Ovary (tissue), 9 donors: ENCODE measurements around the gene DPY19L1. TPM values are rescaled to one million over a fixed set of nuclear protein-coding genes. Genes with fewer than 3 reads are reported as not detected.

Experiments
- DNase-seq, 5 donors: peaks; one replicate each; pipeline ENCODE4 v3.0.0-alpha.2; 2019 to 2020
- H3K27ac ChIP-seq, 2 donors: fragments of 200-600 bp; one replicate each; pipeline versions ENCODE4 v1.5.1 to v1.8.0; 2019 to 2022
- H3K27me3 ChIP-seq: fragments of 200-600 bp; one replicate; pipeline ENCODE4 v1.8.0; 2022
- H3K36me3 ChIP-seq: fragments of 200-600 bp; sonication (generic); one replicate; pipeline ENCODE4 v1.5.1; 2019
- H3K4me1 ChIP-seq: one replicate; pipeline ENCODE4 v1.8.1; 2013; ENCODE audit warnings: mild to moderate bottlenecking, moderate library complexity; ENCODE audit not compliant: insufficient read depth
- H3K4me3 ChIP-seq: fragments of 200-600 bp; sonication (generic); one replicate; pipeline ENCODE4 v1.5.1; 2017
- H3K9me3 ChIP-seq, 2 donors: fragments of 200-600 bp in 1 of 2; sonication (generic) in 1 of 2; one replicate each; pipeline versions ENCODE4 v1.5.1 to v1.8.1; 2013 to 2019; ENCODE audit warnings: mild to moderate bottlenecking in 1 of 2, moderate library complexity in 1 of 2
- EP300 ChIP-seq: sonication (generic); formaldehyde crosslinking; IDR thresholded peaks from one replicate; pipeline ENCODE4 v1.6.1; 2017; ENCODE audit warnings: antibody characterized with exemption
- POLR2A ChIP-seq: fragments of 450-650 bp; IDR thresholded peaks from one replicate; pipeline ENCODE4 v1.6.1; 2017; ENCODE audit warnings: antibody characterized with exemption, mild to moderate bottlenecking, moderate library complexity
- WGBS, 3 donors: extraction: QIAGEN DNeasy Blood & Tissue Kit in 1 of 3; methylation state at CpG; one replicate each; pipeline versions ENCODE4 v1.1.5 to v1.1.7; 2013 to 2017; 5-methylcytosine and 5-hydroxymethylcytosine counted together
- intact Hi-C, 4 donors: fragments of 100-400 bp; cut with DNase I; formaldehyde crosslinking; loops; one replicate each; pipeline versions ENCODE4 v1.11.0 to v1.15.1; 2022 to 2023
- polyA plus RNA-seq, 2 donors: library from polyadenylated mRNA; stranded (reverse); fragments of 200-250 nt in 1 of 2; fragments of 350-450 nt in 1 of 2; fragmentation: Illumina TruSeq in 1 of 2; extraction: RNeasy Lipid Tissue Mini Kit (QIAGEN cat#74804) in 1 of 2; gene quantifications; one replicate each; pipeline ENCODE4 v1.2.3, GENCODE V29; 2013 to 2014
- total RNA-seq, 7 donors: library from RNA; depleted of rRNA in 2 of 7; stranded (reverse); fragments of >200 nt in 2 of 7; fragmentation: NEBNext Ultra II Directional in 3 of 7; extraction: Animal tissue kit (Norgen Biotek cat#: 25700) in 3 of 7; gene quantifications; one replicate each; pipeline versions ENCODE4 v1.1.0 to v1.2.4, GENCODE V29; 2016 to 2023
- TF ChIP-seq, protein P1 (sequence below), 3 donors: fragments of 450-650 bp in 2 of 3; fragments of 200-600 bp in 1 of 3; IDR thresholded peaks; one replicate each; pipeline versions ENCODE4 v1.5.1 to v1.8.0; 2016 to 2022; ENCODE audit warnings: antibody characterized with exemption in 3 of 3, mild to moderate bottlenecking in 1 of 3
- donor health status: DM: no; HTN: no; CAD: no; lungs with moderate emphysema.
- donor health status: DM: no; HTN: no; CAD: no.
- donor health status: Bipolar disorder and iron deficiency.
- donor health status: DM: yes; HTN: yes; CAD: no.
- donor health status: DM: no; HTN: no; CAD: no.
- donor health status: DM: yes; HTN: yes; CAD: no.

The DPY19L1 gene
- total and polyA plus RNA-seq, 9 donors = 8.1 to 32.7 (median 17.8) TPM

- 91 to 96% (median 92%) methylated on average over 3 of the region's 3 CpGs for WGBS, 3 donors
These were observed 13.0 kb downstream of the DPY19L1 start for GRCh38 chr7:35024298-35024697.

DNA sequence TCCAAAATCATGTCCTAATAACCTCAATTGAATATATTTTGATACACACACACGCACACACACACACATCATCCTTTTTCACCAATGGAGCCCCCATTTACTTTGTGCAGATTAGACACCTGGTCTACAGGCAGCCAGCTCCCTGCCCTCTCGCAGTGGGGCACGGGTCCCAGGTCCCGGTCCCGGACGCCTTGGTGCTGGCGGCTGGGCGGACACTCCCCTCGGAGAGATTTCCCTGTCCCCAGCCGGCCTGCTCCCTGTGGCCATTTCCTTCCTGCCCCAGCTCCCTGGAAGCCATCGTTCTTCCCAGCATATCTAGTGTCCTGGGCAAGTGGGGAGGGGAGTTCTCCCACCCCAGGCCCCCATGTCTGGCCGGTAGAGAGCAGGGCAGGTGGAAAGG lies 14.6 kb downstream of the DPY19L1 start:
- Histone ChIP-seq H3K36me3 (no peaks in the 10 kb centered on the region), H3K27ac (no peak overlapping the region), H3K4me1 (peaks cover 2% of the 10 kb centered on the region), H3K4me3 (no peak overlapping the region), H3K27me3 (no peaks in the 10 kb centered on the region), H3K9me3 (no peaks in the 10 kb centered on the region)
- TF ChIP-seq POLR2A (no peak), EP300 (no peak)
- TF ChIP-seq, protein P1, sequence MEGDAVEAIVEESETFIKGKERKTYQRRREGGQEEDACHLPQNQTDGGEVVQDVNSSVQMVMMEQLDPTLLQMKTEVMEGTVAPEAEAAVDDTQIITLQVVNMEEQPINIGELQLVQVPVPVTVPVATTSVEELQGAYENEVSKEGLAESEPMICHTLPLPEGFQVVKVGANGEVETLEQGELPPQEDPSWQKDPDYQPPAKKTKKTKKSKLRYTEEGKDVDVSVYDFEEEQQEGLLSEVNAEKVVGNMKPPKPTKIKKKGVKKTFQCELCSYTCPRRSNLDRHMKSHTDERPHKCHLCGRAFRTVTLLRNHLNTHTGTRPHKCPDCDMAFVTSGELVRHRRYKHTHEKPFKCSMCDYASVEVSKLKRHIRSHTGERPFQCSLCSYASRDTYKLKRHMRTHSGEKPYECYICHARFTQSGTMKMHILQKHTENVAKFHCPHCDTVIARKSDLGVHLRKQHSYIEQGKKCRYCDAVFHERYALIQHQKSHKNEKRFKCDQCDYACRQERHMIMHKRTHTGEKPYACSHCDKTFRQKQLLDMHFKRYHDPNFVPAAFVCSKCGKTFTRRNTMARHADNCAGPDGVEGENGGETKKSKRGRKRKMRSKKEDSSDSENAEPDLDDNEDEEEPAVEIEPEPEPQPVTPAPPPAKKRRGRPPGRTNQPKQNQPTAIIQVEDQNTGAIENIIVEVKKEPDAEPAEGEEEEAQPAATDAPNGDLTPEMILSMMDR (IDR thresholded peaks at IDR 0.05) = no peak
- DNase-seq = no peak
- 93 to 96% (median 94%) methylated on average over 12 of the region's 12 CpGs for WGBS, 3 donors
- intact Hi-C loops = no loop called here

More at GRCh38 chr7:35024298-35024697, 13.0 kb downstream of the DPY19L1 start:
- no peak for TF ChIP-seq POLR2A
- TF ChIP-seq EP300 = no peak
- TF ChIP-seq, protein P1 (IDR thresholded peaks at IDR 0.05) = no peak
- no peak for DNase-seq
- no peaks in the 10 kb centered on the region for H3K36me3 ChIP-seq
- no peak overlapping the region for H3K4me3 ChIP-seq
- no peaks in the 10 kb centered on the region for H3K27me3 ChIP-seq
- H3K9me3 ChIP-seq = no peaks in the 10 kb centered on the region
- intact Hi-C loops = no loop called here
- H3K27ac ChIP-seq = no peak overlapping the region
- H3K4me1 ChIP-seq = peaks cover 2% of the 10 kb centered on the region

DNA sequence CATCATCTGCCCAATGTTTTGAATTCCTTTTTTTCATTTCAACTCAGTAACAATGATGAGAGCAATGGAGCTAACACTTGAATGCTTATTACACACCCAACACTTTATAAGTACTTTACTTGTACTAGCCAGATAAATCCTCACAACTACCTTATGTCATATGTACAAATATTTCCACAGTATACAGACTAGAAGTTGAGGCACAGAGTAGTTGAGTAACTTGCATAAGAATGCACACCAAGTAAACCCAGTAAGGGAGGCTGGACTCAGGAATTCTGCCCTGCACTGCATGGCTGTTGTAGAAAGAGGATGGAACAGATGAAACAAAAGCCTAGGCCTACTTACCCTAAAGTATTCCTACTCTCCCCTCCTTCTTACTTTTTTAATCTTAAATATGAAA lies 15.8 kb downstream of the DPY19L1 start:
- no peak overlapping the region for H3K27ac ChIP-seq
- no peak overlapping the region for H3K4me3 ChIP-seq
- no peaks in the 10 kb centered on the region for H3K27me3 ChIP-seq
- intact Hi-C loops = no loop called here
- H3K4me1 ChIP-seq = peaks cover 2% of the 10 kb centered on the region
- no peaks in the 10 kb centered on the region for H3K9me3 ChIP-seq
- no peaks in the 10 kb centered on the region for H3K36me3 ChIP-seq
- TF ChIP-seq EP300 = no peak
- no peak for TF ChIP-seq POLR2A
- TF ChIP-seq, protein P1 (IDR thresholded peaks at IDR 0.05) = no peak
- DNase-seq = no peak

DNA sequence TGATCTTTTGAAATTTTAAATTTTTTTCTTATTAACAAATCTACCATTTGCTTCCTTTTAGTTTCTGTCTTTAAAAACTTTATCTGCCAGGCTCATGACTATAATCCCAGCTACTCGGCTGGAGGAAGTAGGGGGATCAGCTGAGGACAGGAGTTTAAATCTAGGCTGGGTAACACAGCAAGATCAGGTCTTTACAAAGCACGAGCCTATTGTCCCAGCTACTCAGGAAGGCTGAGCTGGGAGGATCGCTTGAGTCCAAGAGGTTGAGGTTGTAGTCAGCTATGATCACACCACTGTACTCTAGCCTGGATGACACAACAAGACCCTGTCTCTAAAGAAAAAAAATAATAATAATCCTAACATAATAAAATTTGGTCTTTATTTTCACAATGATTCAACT lies 17.5 kb downstream of the DPY19L1 start:
- DNase-seq = no peak

DNA sequence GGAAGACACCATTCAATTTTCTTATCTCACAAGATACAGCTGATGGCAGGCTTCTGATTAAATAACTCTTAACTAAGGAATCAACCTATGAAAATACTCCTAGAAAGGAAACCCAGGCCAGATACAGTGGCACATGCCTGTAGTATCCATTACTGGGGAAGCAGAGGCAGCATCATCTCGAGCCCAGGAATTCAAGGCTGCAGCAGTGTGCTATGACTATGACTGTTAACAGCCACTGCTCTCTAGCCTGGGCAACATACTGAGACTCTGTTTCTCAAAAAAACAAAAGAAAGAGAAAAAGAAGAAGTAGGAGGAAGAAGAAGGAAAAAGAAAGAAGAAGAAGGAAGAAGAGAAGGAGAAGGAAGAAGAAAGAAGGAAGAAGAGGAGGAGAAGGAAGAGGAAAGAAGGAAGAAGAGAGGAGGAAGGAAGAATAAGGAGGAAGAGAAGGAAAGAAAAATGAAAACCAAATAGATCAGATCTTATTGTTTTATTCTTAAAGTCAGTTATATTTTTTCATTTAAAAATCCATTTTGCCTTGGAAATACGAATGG lies 18.0 kb downstream of the DPY19L1 start:
- Histone ChIP-seq H3K27ac (no peak overlapping the region), H3K9me3 (no peaks in the 10 kb centered on the region), H3K4me1 (peaks cover 2% of the 10 kb centered on the region), H3K27me3 (no peaks in the 10 kb centered on the region), H3K4me3 (no peak overlapping the region), H3K36me3 (no peaks in the 10 kb centered on the region)
- 82 to 92% (median 89%) methylated on average over 2 of the region's 2 CpGs for whole genome bisulfite sequencing, 3 donors
- no peak for DNase-seq
- intact Hi-C loops = no loop called here
- TF ChIP-seq POLR2A (no peak), EP300 (no peak)
- TF ChIP-seq, protein P1 (IDR thresholded peaks at IDR 0.05) = no peak

More for the DNA sequence above, 17.5 kb downstream of the DPY19L1 start:
- Histone ChIP-seq H3K4me1 (peaks cover 2% of the 10 kb centered on the region), H3K27me3 (no peaks in the 10 kb centered on the region), H3K9me3 (no peaks in the 10 kb centered on the region), H3K27ac (no peak overlapping the region), H3K36me3 (no peaks in the 10 kb centered on the region), H3K4me3 (no peak overlapping the region)
- intact Hi-C loops = no loop called here
- WGBS, 3 donors = 84 to 85% (median 85%) methylated on average over 3 of the region's 3 CpGs
- TF ChIP-seq EP300 (no peak), POLR2A (no peak)
